ENCODE results near the gene SCYGR1. TPM values are rescaled to one million over a fixed set of nuclear protein-coding genes. Genes with fewer than 3 reads are reported as not detected.
"Not testable (repeated sequence)": the region's sequence is repeated elsewhere in the genome, so short reads cannot be mapped to it uniquely, and the experiment has no call there.

Gene SCYGR1, protein sequence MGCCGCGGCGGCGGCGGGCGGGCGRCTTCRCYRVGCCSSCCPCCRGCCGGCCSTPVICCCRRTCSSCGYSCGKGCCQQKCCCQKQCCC
- total RNA-seq (2016; rRNA removed; fragmentation: Illumina TruSeq; extraction: Trizol), result not detected in 2 replicates
- total RNA-seq (2016; cell fraction: cytosol; rRNA removed; fragmentation: Illumina TruSeq; extraction: Trizol; ENCODE audit: low read depth), result not detected in 2 replicates
- not detected in 2 replicates for total RNA-seq (2016; cell fraction: insoluble cytoplasmic fraction; rRNA removed; fragmentation: Illumina TruSeq; extraction: Trizol)
- not detected in 2 replicates for total RNA-seq (2016; cell fraction: membrane; rRNA removed; fragmentation: Illumina TruSeq; extraction: Trizol)
- not detected in 2 replicates for total RNA-seq (2016; cell fraction: nucleus; rRNA removed; fragmentation: Illumina TruSeq; extraction: Trizol)
- polyA plus RNA-seq (2011; rRNA removed), result not detected in 2 replicates
- not detected in 2 replicates for polyA plus RNA-seq (2011; cell fraction: cytosol; rRNA removed)
- not detected in 2 replicates for polyA plus RNA-seq (2011; cell fraction: nucleus; rRNA removed)
- polyA plus RNA-seq (2012), result not detected in 2 replicates
- not detected in 2 replicates for polyA plus RNA-seq (2016; cell fraction: cytosol; fragmentation: Illumina TruSeq; extraction: Trizol; ENCODE audit: low read depth)
- not detected in 2 replicates for polyA plus RNA-seq (2016; cell fraction: insoluble cytoplasmic fraction; fragmentation: Illumina TruSeq; extraction: Trizol; ENCODE audit: low read depth)
- polyA plus RNA-seq (2016; cell fraction: membrane; fragmentation: Illumina TruSeq; extraction: Trizol; ENCODE audit: low read depth), result not detected in 2 replicates
- polyA plus RNA-seq (2016; cell fraction: nucleus; fragmentation: Illumina TruSeq; extraction: Trizol; ENCODE audit: insufficient read depth, low read depth), result not detected in 2 replicates
- not detected in 2 replicates for polyA minus RNA-seq (2011; rRNA and poly(A)+ RNA removed; ENCODE audit: low replicate concordance)
- polyA minus RNA-seq (2011; cell fraction: cytosol; rRNA and poly(A)+ RNA removed), result not detected in 2 replicates
- not detected in 2 replicates for polyA minus RNA-seq (2011; cell fraction: nucleus; rRNA and poly(A)+ RNA removed)
- not detected for Bru-seq, nascent RNA
- not detected for BruChase-seq, experiment 1, labeled RNA remaining after a 6-hour chase
- BruChase-seq, experiment 2, labeled RNA remaining after a 2-hour chase, result not detected
- long read RNA-seq, experiment 1, result 0 reads
- long read RNA-seq, experiment 2, result 0 reads

DNA sequence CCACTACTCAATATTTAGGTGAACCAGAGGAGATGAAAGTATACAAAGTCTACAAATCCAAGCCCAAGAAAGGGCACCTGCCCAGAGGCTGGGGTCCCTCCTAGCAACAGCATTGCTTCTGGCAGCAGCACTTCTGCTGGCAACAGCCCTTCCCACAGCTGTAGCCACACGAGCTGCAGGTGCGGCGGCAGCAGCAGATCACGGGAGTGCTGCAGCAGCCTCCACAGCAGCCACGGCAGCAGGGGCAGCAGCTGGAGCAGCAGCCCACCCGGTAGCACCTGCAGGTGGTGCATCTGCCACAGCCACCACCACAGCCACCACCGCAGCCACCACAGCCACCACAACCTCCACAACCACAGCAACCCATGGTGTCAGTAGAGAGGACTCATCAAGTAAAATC lies at the start of gene SCYGR1:
Gene SCYGR1, minus strand, starts transcription at position 367 of the 400 bp plus-strand sequence. Its CDS starts 0 bp downstream, at position 367.
- peak; percentile 18; the same call in 2 of the 3 replicates for ATAC-seq
- DNase-seq (ENCODE audit: low spot score); H4K20me1 ChIP-seq (ENCODE audit: insufficient read depth, low read length); H3K36me3 ChIP-seq (replicated peaks in 1 of 2; ENCODE audit: control insufficient read depth in 1 of 2, insufficient read depth in 2 of 2, low read length in 2 of 2); H3K9me3 ChIP-seq (ENCODE audit: low read length); H2AFZ ChIP-seq (ENCODE audit: low read length); H3K79me2 ChIP-seq (ENCODE audit: insufficient read depth, low read length); CTCF ChIA-PET (ENCODE audit: low intra/inter-chr PET ratio, low total read pairs); FAIRE-seq; BruUV-seq (replicated peaks); in situ Hi-C loops (cut with HindIII; ENCODE audit: extremely low pct_ligation_motif_present, low pct_unique_long_range_greater_than_20kb); intact Hi-C loops (cut with micrococcal nuclease; ENCODE audit: unreplicated experiment); H3K27ac ChIP-seq (ENCODE audit: extremely low read length, insufficient read depth, low read length); H3K4me1 ChIP-seq (ENCODE audit: insufficient read depth, low read length); POLR2A ChIA-PET; H3K9ac ChIP-seq (ENCODE audit: insufficient read depth, low read depth, low read length); H3K4me3 ChIP-seq (replicated peaks in 1 of 3; ENCODE audit: insufficient read depth in 1 of 3, low read depth in 2 of 3, low read length in 3 of 3): not testable (repeated sequence)
- H3K27me3 ChIP-seq (ENCODE audit: control insufficient read depth in 1 of 2, insufficient read depth in 2 of 2, low read length in 2 of 2), result peaks cover 0 to 12% of the 10 kb centered on the region in 2 experiments; a peak in 2 of 5 replicates
- peak within 1 kb of the TSS; percentile 36 for H3K4me2 ChIP-seq (ENCODE audit: low read depth, low read length)
- WGBS (ENCODE audit: low lambda C conversion rate), result 67% methylated on average over 3 of the region's 7 CpGs

DNA sequence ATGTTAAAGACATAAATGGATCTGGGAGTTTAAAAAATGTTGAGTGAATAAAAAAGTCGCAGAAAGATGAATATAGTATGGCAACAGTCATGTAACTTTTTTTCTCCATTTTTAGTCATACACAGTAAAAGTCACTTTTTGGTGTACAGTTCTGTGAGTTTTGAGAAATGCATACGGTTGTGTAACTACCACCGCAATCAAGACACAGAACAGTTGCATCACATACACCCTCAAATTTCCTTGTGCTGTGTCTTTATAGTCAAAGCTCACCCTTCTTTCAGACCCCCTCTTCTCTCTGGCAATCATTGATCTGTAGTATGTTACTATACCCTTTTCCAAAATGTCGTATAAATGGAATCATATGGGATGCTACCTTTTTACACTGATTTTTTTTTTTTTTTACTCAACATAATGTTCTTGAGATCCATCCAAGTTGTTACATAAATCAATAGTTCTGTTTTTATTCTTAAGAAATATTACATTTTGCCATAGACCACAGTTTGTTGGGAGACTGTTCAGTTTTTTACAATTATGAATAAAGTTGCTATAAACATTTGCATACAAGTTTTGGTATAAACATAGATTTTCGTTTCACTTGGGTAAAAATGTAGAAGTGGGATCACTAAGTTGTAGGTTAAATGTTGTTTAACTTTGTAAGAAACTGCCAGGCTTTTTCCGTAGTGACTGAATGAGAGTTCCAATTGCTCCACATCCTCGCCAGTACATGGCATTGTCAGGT lies 48.9 kb upstream of the SCYGR1 start:
- Histone ChIP-seq H4K20me1 (ENCODE audit: insufficient read depth, low read length) (no peaks in the 10 kb centered on the region), H2AFZ (ENCODE audit: low read length) (no peak overlapping the region), H3K79me2 (ENCODE audit: insufficient read depth, low read length) (no peaks in the 10 kb centered on the region), H3K9me3 (ENCODE audit: low read length) (peaks cover 24% of the 10 kb centered on the region), H3K4me3 (replicated peaks in 1 of 3; ENCODE audit: insufficient read depth in 1 of 3, low read depth in 2 of 3, low read length in 3 of 3) (no peak overlapping the region), H3K27ac (ENCODE audit: extremely low read length, insufficient read depth, low read length) (no peak overlapping the region), H3K9ac (ENCODE audit: insufficient read depth, low read depth, low read length) (no peak overlapping the region), H3K27me3 (ENCODE audit: control insufficient read depth in 1 of 2, insufficient read depth in 2 of 2, low read length in 2 of 2) (no peaks in the 10 kb centered on the region), H3K4me1 (ENCODE audit: insufficient read depth, low read length) (peaks cover 4% of the 10 kb centered on the region), H3K36me3 (replicated peaks in 1 of 2; ENCODE audit: control insufficient read depth in 1 of 2, insufficient read depth in 2 of 2, low read length in 2 of 2) (no peaks in the 10 kb centered on the region), H3K4me2 (ENCODE audit: low read depth, low read length) (no peak overlapping the region)
- FAIRE-seq (no peak), ATAC-seq (no peak), DNase-seq (ENCODE audit: low spot score) (no peak)
- no TSS peak for BruUV-seq (replicated peaks)
- intact Hi-C loops (cut with micrococcal nuclease; ENCODE audit: unreplicated experiment), result no loop called here
- TF ChIP-seq CEBPB (IDR thresholded peaks at IDR 0.05; ENCODE audit: borderline replicate concordance, low read depth, low read length), result peak; percentile 21; the same call in 1 of the 2 replicates
- no peak for TF ChIP-seq IRX3 (CRISPR knock-in tag; IDR thresholded peaks at IDR 0.05; ENCODE audit: borderline replicate concordance, low read depth)
- ChIA-PET POLR2A (no interaction called here), CTCF (ENCODE audit: low intra/inter-chr PET ratio, low total read pairs) (no interaction called here)
- WGBS (ENCODE audit: low lambda C conversion rate), result 79% methylated on average over 7 of the region's 7 CpGs
- in situ Hi-C loops (cut with HindIII; ENCODE audit: extremely low pct_ligation_motif_present, low pct_unique_long_range_greater_than_20kb), result no loop called here

Measured in HepG2 (cell line).